GM23338 (cell line): ENCODE data around the gene MAST4. TPM values are rescaled to one million over a fixed set of nuclear protein-coding genes. Genes with fewer than 3 reads are reported as not detected.

ENCODE experiments used
- ATAC-seq: fragments of 200-7000 bp; cut with Tn5 transposase; 3 replicates; pipeline ENCODE4 v1.9.1; 2020
- DNase-seq: peaks from one replicate; pipeline ENCODE4 v3.0.0-alpha.2; 2015; ENCODE audit warnings: low spot score
- H2AFZ ChIP-seq: fragments of 200-600 bp; sonication (generic); 2 replicates; pipeline ENCODE4 v1.8.0; 2016; ENCODE audit warnings: antibody characterized with exemption, mild to moderate bottlenecking, moderate library complexity
- H3F3A ChIP-seq: fragments of 200-600 bp; sonication (generic); replicated peaks from 2 replicates; pipeline ENCODE4 v1.8.0; 2017; ENCODE audit warnings: antibody characterized with exemption, mixed run types, low read depth
- H3K27ac ChIP-seq: fragments of 200-600 bp; sonication (generic); 2 replicates; pipeline ENCODE4 v1.6.1; 2016; ENCODE audit warnings: low read depth
- H3K27me3 ChIP-seq: fragments of 200-600 bp; sonication (generic); 2 replicates; pipeline ENCODE4 v1.8.0; 2016; ENCODE audit warnings: mild to moderate bottlenecking, mixed run types, moderate library complexity; ENCODE audit not compliant: insufficient read depth
- H3K36me3 ChIP-seq: fragments of 200-600 bp; sonication (generic); 2 replicates; pipeline ENCODE4 v1.8.0; 2016; ENCODE audit warnings: mild to moderate bottlenecking; ENCODE audit not compliant: insufficient read depth
- H3K4me1 ChIP-seq: fragments of 200-600 bp; sonication (generic); 2 replicates; pipeline ENCODE4 v1.8.0; 2016; ENCODE audit warnings: mild to moderate bottlenecking, moderate library complexity; ENCODE audit not compliant: insufficient read depth
- H3K4me2 ChIP-seq: fragments of 200-600 bp; sonication (generic); 2 replicates; pipeline ENCODE4 v1.7.1; 2017; ENCODE audit warnings: mixed run types
- H3K4me3 ChIP-seq: fragments of 200-600 bp; sonication (generic); 2 replicates; pipeline ENCODE4 v1.6.1; 2016; ENCODE audit warnings: mixed run types
- H3K79me2 ChIP-seq: fragments of 200-600 bp; sonication (generic); replicated peaks from 2 replicates; pipeline ENCODE4 v1.8.0; 2017; ENCODE audit warnings: mild to moderate bottlenecking; ENCODE audit not compliant: insufficient read depth
- H3K9me2 ChIP-seq: fragments of 200-600 bp; sonication (generic); 2 replicates; pipeline ENCODE4 v1.8.0; 2017; ENCODE audit not compliant: insufficient read depth
- H4K20me1 ChIP-seq: fragments of 200-600 bp; sonication (generic); replicated peaks from 2 replicates; pipeline ENCODE4 v1.8.0; 2017; ENCODE audit warnings: mild to moderate bottlenecking; ENCODE audit not compliant: insufficient read depth
- H3K27ac Mint-ChIP-seq: 2 replicates; pipeline ENCODE4 v1.8.0; 2020; ENCODE audit warnings: inconsistent platforms, mild to moderate bottlenecking, moderate library complexity, mixed read lengths
- H3K27me3 Mint-ChIP-seq: 3 replicates; pipeline ENCODE4 v1.8.0; 2022; ENCODE audit warnings: low read depth, mild to moderate bottlenecking, moderate library complexity, mixed read lengths, inconsistent platforms; ENCODE audit not compliant: insufficient read depth, poor library complexity
- H3K36me3 Mint-ChIP-seq: 3 replicates; pipeline ENCODE4 v1.8.0; 2021; ENCODE audit warnings: low read depth, mild to moderate bottlenecking, inconsistent platforms, moderate library complexity, mixed read lengths
- H3K4me1 Mint-ChIP-seq: 3 replicates; pipeline ENCODE4 v1.8.0; 2020; ENCODE audit warnings: mild to moderate bottlenecking, inconsistent platforms, mixed read lengths
- H3K4me3 Mint-ChIP-seq: 3 replicates; pipeline ENCODE4 v1.8.0; 2021; ENCODE audit warnings: moderate library complexity, mild to moderate bottlenecking, inconsistent platforms, mixed read lengths
- H3K9me3 Mint-ChIP-seq: 3 replicates; pipeline ENCODE4 v1.8.0; 2020; ENCODE audit warnings: moderate library complexity, mild to moderate bottlenecking, inconsistent platforms, mixed read lengths
- EZH2 ChIP-seq: fragments of 200-600 bp; sonication (generic); IDR thresholded peaks from one replicate; pipeline ENCODE4 v1.8.0; 2017; ENCODE audit warnings: antibody characterized with exemption, mild to moderate bottlenecking, low read depth; ENCODE audit not compliant: unreplicated experiment
- JUNB ChIP-seq: IDR thresholded peaks from one replicate; pipeline ENCODE4 v1.6.1; 2016; ENCODE audit warnings: antibody characterized with exemption; ENCODE audit not compliant: unreplicated experiment
- NANOG ChIP-seq: IDR thresholded peaks from 2 replicates; pipeline ENCODE4 v1.6.1; 2016; ENCODE audit warnings: antibody characterized with exemption, borderline replicate concordance
- POLR2AphosphoS5 ChIP-seq: IDR thresholded peaks from 2 replicates; pipeline ENCODE4 v1.6.1; 2016; ENCODE audit warnings: antibody characterized with exemption, low read depth
- ZNF114 ChIP-seq: fragments of 250-450 bp; sonication (Bioruptor Pico); IDR thresholded peaks from 2 replicates; pipeline ENCODE4 v1.5.0; 2020; ENCODE audit warnings: mild to moderate bottlenecking, moderate library complexity
- ZNF331 ChIP-seq: fragments of 250-450 bp; sonication (Bioruptor Pico); IDR thresholded peaks from 2 replicates; pipeline ENCODE4 v1.5.0; 2020; ENCODE audit warnings: low read depth, mild to moderate bottlenecking, moderate library complexity
- polyA plus RNA-seq: library from polyadenylated mRNA; unstranded; fragments of >200 nt; fragmentation: Nextera tagmentation; extraction: Ambion mirVana; gene quantifications from 2 replicates; pipeline ENCODE4 v1.2.1, GENCODE V29; 2016
- total RNA-seq: library from RNA; depleted of rRNA; stranded (reverse); fragments of >200 nt; shearing (Covaris generic); gene quantifications from 2 replicates; pipeline ENCODE4 v1.2.3, GENCODE V29; 2014
- TF ChIP-seq, protein P1 (sequence below): fragments of 250-450 bp; sonication (Bioruptor Pico); IDR thresholded peaks from 2 replicates; pipeline ENCODE4 v1.5.0; 2020; ENCODE audit warnings: mild to moderate bottlenecking, moderate library complexity
- TF ChIP-seq, protein P2 (sequence below): IDR thresholded peaks from 2 replicates; pipeline ENCODE4 v1.6.1; 2016; ENCODE audit warnings: antibody characterized with exemption
- TF ChIP-seq, protein P3 (sequence below), 2 experiments: fragments of 200-600 bp in 1 of 2; sonication (generic) in 1 of 2; conservative IDR thresholded peaks; 2 replicates each; pipeline versions ENCODE4 v1.5.1 to v1.6.1; 2016 to 2017; ENCODE audit warnings: antibody characterized with exemption in 2 of 2, low read depth in 2 of 2, mild to moderate bottlenecking in 2 of 2, moderate library complexity in 1 of 2

MAST4 gene
- total and polyA plus RNA-seq, 2 experiments from 2014 or later: 3.6 to 8.5 TPM

GRCh38 chr5:66628561-66628960, 32.4 kb downstream of the MAST4 start (continued):
- TF ChIP-seq, protein P1, sequence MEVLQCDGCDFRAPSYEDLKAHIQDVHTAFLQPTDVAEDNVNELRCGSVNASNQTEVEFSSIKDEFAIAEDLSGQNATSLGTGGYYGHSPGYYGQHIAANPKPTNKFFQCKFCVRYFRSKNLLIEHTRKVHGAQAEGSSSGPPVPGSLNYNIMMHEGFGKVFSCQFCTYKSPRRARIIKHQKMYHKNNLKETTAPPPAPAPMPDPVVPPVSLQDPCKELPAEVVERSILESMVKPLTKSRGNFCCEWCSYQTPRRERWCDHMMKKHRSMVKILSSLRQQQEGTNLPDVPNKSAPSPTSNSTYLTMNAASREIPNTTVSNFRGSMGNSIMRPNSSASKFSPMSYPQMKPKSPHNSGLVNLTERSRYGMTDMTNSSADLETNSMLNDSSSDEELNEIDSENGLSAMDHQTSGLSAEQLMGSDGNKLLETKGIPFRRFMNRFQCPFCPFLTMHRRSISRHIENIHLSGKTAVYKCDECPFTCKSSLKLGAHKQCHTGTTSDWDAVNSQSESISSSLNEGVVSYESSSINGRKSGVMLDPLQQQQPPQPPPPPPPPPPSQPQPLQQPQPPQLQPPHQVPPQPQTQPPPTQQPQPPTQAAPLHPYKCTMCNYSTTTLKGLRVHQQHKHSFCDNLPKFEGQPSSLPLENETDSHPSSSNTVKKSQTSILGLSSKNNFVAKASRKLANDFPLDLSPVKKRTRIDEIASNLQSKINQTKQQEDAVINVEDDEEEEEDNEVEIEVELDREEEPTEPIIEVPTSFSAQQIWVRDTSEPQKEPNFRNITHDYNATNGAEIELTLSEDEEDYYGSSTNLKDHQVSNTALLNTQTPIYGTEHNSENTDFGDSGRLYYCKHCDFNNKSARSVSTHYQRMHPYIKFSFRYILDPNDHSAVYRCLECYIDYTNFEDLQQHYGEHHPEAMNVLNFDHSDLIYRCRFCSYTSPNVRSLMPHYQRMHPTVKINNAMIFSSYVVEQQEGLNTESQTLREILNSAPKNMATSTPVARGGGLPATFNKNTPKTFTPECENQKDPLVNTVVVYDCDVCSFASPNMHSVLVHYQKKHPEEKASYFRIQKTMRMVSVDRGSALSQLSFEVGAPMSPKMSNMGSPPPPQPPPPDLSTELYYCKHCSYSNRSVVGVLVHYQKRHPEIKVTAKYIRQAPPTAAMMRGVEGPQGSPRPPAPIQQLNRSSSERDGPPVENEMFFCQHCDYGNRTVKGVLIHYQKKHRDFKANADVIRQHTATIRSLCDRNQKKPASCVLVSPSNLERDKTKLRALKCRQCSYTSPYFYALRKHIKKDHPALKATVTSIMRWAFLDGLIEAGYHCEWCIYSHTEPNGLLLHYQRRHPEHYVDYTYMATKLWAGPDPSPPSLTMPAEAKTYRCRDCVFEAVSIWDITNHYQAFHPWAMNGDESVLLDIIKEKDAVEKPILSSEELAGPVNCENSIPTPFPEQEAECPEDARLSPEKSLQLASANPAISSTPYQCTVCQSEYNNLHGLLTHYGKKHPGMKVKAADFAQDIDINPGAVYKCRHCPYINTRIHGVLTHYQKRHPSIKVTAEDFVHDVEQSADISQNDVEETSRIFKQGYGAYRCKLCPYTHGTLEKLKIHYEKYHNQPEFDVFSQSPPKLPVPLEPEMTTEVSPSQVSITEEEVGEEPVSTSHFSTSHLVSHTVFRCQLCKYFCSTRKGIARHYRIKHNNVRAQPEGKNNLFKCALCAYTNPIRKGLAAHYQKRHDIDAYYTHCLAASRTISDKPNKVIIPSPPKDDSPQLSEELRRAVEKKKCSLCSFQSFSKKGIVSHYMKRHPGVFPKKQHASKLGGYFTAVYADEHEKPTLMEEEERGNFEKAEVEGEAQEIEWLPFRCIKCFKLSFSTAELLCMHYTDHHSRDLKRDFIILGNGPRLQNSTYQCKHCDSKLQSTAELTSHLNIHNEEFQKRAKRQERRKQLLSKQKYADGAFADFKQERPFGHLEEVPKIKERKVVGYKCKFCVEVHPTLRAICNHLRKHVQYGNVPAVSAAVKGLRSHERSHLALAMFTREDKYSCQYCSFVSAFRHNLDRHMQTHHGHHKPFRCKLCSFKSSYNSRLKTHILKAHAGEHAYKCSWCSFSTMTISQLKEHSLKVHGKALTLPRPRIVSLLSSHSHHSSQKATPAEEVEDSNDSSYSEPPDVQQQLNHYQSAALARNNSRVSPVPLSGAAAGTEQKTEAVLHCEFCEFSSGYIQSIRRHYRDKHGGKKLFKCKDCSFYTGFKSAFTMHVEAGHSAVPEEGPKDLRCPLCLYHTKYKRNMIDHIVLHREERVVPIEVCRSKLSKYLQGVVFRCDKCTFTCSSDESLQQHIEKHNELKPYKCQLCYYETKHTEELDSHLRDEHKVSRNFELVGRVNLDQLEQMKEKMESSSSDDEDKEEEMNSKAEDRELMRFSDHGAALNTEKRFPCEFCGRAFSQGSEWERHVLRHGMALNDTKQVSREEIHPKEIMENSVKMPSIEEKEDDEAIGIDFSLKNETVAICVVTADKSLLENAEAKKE (CRISPR knock-in tag): no peak
- no peak for TF ChIP-seq POLR2AphosphoS5
- TF ChIP-seq JUNB: no peak

GRCh38 chr5:66629446-66629845, 33.3 kb downstream of the MAST4 start:
- Histone ChIP-seq H3K27me3 (no peaks in the 10 kb centered on the region), H3F3A (no peaks in the 10 kb centered on the region), H3K4me1 (no peaks in the 10 kb centered on the region), H3K4me3 (no peak overlapping the region), H2AFZ (no peak overlapping the region), H3K4me2 (no peak overlapping the region), H3K36me3 (no peaks in the 10 kb centered on the region), H3K9me2 (no peaks in the 10 kb centered on the region), H3K27ac (no peak overlapping the region), H3K79me2 (no peaks in the 10 kb centered on the region), H4K20me1 (no peaks in the 10 kb centered on the region)
- Mint-ChIP-seq H3K4me3 (no peak overlapping the region), H3K27me3 (no peaks in the 10 kb centered on the region), H3K36me3 (no peaks in the 10 kb centered on the region), H3K4me1 (peaks cover 10% of the 10 kb centered on the region), H3K27ac (no peak overlapping the region), H3K9me3 (no peaks in the 10 kb centered on the region)
- no peak for TF ChIP-seq JUNB
- TF ChIP-seq ZNF114 (CRISPR knock-in tag): no peak
- TF ChIP-seq, protein P2, sequence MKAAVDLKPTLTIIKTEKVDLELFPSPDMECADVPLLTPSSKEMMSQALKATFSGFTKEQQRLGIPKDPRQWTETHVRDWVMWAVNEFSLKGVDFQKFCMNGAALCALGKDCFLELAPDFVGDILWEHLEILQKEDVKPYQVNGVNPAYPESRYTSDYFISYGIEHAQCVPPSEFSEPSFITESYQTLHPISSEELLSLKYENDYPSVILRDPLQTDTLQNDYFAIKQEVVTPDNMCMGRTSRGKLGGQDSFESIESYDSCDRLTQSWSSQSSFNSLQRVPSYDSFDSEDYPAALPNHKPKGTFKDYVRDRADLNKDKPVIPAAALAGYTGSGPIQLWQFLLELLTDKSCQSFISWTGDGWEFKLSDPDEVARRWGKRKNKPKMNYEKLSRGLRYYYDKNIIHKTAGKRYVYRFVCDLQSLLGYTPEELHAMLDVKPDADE: no peak
- TF ChIP-seq ZNF331 (CRISPR knock-in tag): no peak
- no peak for TF ChIP-seq EZH2
- no peak for TF ChIP-seq NANOG
- TF ChIP-seq, protein P3, sequence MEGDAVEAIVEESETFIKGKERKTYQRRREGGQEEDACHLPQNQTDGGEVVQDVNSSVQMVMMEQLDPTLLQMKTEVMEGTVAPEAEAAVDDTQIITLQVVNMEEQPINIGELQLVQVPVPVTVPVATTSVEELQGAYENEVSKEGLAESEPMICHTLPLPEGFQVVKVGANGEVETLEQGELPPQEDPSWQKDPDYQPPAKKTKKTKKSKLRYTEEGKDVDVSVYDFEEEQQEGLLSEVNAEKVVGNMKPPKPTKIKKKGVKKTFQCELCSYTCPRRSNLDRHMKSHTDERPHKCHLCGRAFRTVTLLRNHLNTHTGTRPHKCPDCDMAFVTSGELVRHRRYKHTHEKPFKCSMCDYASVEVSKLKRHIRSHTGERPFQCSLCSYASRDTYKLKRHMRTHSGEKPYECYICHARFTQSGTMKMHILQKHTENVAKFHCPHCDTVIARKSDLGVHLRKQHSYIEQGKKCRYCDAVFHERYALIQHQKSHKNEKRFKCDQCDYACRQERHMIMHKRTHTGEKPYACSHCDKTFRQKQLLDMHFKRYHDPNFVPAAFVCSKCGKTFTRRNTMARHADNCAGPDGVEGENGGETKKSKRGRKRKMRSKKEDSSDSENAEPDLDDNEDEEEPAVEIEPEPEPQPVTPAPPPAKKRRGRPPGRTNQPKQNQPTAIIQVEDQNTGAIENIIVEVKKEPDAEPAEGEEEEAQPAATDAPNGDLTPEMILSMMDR (conservative IDR thresholded peaks at IDR 0.05; ENCODE audit: low read depth in 2 of 2): no peak
- ATAC-seq (no peak), DNase-seq (no peak)
